Thymus (tissue), 11 donors: Measurements from ENCODE around the gene KNOP1. TPM values are rescaled to one million over a fixed set of nuclear protein-coding genes. Genes with fewer than 3 reads are reported as not detected.

ENCODE experiments used
- DNase-seq, 9 donors: peaks; one replicate each; pipeline ENCODE4 v3.0.0-alpha.2; 2013; ENCODE audit warnings: low spot score in 9 of 9, low read depth in 6 of 9, missing footprints in 1 of 9
- H3K27ac ChIP-seq, 2 donors: one replicate each; pipeline ENCODE4 v1.5.1; 2013; ENCODE audit warnings: control low read depth in 1 of 2, low read depth in 1 of 2, low read length in 1 of 2, mild to moderate bottlenecking in 1 of 2, moderate library complexity in 1 of 2
- H3K27me3 ChIP-seq, 2 donors: one replicate each; pipeline ENCODE4 v1.5.1; 2013; ENCODE audit warnings: low read length in 1 of 2; ENCODE audit not compliant: control insufficient read depth in 2 of 2, insufficient read depth in 1 of 2
- H3K36me3 ChIP-seq, 2 donors: one replicate each; pipeline ENCODE4 v1.5.1; 2013; ENCODE audit warnings: low read length in 1 of 2, mild to moderate bottlenecking in 1 of 2, moderate library complexity in 1 of 2; ENCODE audit not compliant: control insufficient read depth in 2 of 2, insufficient read depth in 2 of 2
- H3K4me1 ChIP-seq, 2 donors: one replicate each; pipeline ENCODE4 v1.5.1; 2013; ENCODE audit warnings: low read length in 2 of 2; ENCODE audit not compliant: control insufficient read depth in 2 of 2, insufficient read depth in 2 of 2
- H3K4me3 ChIP-seq, 2 donors: one replicate each; pipeline ENCODE4 v1.5.1; 2013; ENCODE audit warnings: low read length in 2 of 2, control low read depth in 1 of 2, mild to moderate bottlenecking in 1 of 2
- H3K9me3 ChIP-seq, 2 donors: one replicate each; pipeline ENCODE4 v1.5.1; 2013; ENCODE audit warnings: low read length in 1 of 2, mild to moderate bottlenecking in 1 of 2; ENCODE audit not compliant: control insufficient read depth in 2 of 2, insufficient read depth in 1 of 2
- WGBS: extraction: QIAGEN DNeasy Blood & Tissue Kit; methylation state at CpG from one replicate; pipeline ENCODE4 v1.1.7; 2013; 5-methylcytosine and 5-hydroxymethylcytosine counted together
- polyA plus RNA-seq: library from polyadenylated mRNA; stranded (reverse); fragments of 200-250 nt; gene quantifications from one replicate; pipeline ENCODE4 v1.2.3, GENCODE V29; 2013
- total RNA-seq: library from RNA; stranded (reverse); fragments of 120-200 nt; gene quantifications from one replicate; pipeline ENCODE4 v1.2.4, GENCODE V29; 2013
- donor health status: healthy.

KNOP1 gene
- total and polyA plus RNA-seq, 2 donors, result 10.0 to 16.4 TPM

DNA sequence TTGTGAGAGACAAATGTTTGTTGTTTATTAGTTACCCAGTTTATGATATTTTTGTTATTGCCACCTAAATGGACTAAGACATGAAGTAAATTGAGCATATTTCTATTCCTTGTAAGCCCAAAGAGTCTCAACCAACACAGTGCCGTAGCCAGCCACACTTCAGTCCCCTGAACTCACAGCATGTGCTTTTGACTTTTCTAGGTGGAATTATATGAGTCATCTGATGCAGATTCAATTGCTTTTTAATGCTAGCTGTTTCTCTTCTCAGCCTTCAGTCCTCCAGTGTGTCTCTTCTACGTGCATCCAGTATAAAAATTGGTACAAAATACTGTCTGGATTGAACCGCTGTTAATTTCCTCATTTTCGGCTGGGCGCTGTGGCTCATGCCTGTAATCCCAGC is 39.0 kb upstream of the KNOP1 start:
- WGBS, result 96% methylated on average over 5 of the region's 5 CpGs
- Histone ChIP-seq H3K27me3 (no peaks in the 10 kb centered on the region), H3K27ac (no peak overlapping the region), H3K9me3 (no peaks in the 10 kb centered on the region), H3K4me3 (no peak overlapping the region), H3K4me1 (no peaks in the 10 kb centered on the region), H3K36me3 (no peaks in the 10 kb centered on the region)
- no peak for DNase-seq

DNA sequence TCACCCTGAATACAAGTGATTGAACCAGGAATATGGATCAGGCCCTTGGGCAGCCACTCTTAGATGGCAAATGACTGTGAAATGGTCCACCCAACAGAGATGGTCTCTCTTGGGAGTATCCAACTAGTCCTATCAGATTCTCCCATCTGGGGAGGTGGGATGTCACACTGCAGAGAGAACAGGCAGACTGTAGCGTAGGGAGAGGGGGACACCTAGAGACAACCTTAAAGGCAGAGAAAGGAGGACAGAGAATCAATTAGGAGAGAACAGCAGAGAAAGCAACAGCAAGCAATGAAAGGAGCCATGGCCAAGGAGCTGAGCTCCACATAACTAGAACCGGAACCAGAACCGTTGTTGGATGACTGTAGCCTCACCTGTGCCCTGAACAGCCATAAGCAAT is 37.2 kb upstream of the KNOP1 start:
- 97% methylated on average over 3 of the region's 3 CpGs for WGBS

GRCh38 chr16:19754644-19755036 is 36.6 kb upstream of the KNOP1 start:
- H3K4me1 ChIP-seq, result no peaks in the 10 kb centered on the region
- WGBS, result 94% methylated on average over 1 of the region's 1 CpG
- no peak overlapping the region for H3K4me3 ChIP-seq
- H3K27ac ChIP-seq, result no peak overlapping the region
- no peak for DNase-seq
- no peaks in the 10 kb centered on the region for H3K27me3 ChIP-seq
- no peaks in the 10 kb centered on the region for H3K9me3 ChIP-seq
- H3K36me3 ChIP-seq, result no peaks in the 10 kb centered on the region

More for the DNA sequence above, 37.2 kb upstream of the KNOP1 start:
- DNase-seq, result no peak
- Histone ChIP-seq H3K27me3 (no peaks in the 10 kb centered on the region), H3K4me1 (no peaks in the 10 kb centered on the region), H3K36me3 (no peaks in the 10 kb centered on the region), H3K9me3 (no peaks in the 10 kb centered on the region), H3K27ac (no peak overlapping the region), H3K4me3 (no peak overlapping the region)

GRCh38 chr16:19753815-19754643 is 36.0 kb upstream of the KNOP1 start:
- Histone ChIP-seq H3K4me3 (no peak overlapping the region), H3K36me3 (no peaks in the 10 kb centered on the region), H3K27ac (no peak overlapping the region), H3K4me1 (no peaks in the 10 kb centered on the region), H3K27me3 (no peaks in the 10 kb centered on the region), H3K9me3 (no peaks in the 10 kb centered on the region)
- 94% methylated on average over 12 of the region's 12 CpGs for WGBS
- DNase-seq, result no peak

DNA sequence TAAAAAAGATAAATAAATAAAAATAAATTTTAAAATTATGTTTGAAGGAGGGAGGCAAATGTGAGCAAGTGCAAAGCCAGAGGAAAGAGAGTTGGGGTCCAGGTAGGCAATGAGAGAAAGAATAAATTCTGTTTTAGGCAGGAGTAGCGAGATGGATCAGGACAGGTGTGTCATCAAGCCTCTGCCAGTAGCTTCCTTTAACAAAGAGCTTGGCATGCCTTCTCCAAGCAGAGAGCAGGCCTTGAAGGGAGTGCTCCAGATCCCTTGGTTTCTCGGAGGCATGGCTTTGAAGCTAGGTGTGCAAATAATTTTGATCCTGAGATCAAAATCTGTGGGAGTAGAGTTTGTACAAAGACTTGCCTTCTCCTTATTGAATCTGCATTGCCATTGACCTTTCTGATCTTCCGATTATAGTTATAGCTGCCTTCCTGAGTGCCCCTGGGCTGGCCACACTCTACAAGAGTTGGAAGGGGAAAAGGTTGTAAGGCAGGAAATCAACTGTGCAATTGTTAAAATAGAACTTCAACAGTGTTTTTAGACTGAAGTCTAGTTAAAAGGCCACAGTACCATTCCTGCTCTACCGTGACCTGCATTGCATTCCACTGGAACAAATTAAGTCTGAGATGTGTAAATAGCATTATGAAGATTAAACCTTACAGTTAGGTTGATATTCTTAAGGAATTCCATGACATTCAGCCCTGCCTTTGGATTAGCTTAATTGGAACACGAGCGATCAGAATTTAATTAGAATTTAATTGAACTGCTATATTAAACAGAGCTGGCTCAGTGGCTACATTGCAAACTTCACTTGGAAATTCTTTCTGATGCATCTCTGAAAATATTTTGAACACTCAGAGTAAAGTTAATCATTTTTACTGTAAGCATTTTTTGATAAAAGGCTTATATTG is 33.7 kb upstream of the KNOP1 start:
- Histone ChIP-seq H3K4me1 (no peaks in the 10 kb centered on the region), H3K27ac (no peak overlapping the region), H3K9me3 (no peaks in the 10 kb centered on the region), H3K4me3 (no peak overlapping the region), H3K27me3 (no peaks in the 10 kb centered on the region), H3K36me3 (no peaks in the 10 kb centered on the region)
- 97% methylated on average over 6 of the region's 6 CpGs for WGBS
- DNase-seq, result no peak

GRCh38 chr16:19749571-19750080 is 31.6 kb upstream of the KNOP1 start:
- DNase-seq, result no peak
- Histone ChIP-seq H3K36me3 (no peaks in the 10 kb centered on the region), H3K27ac (no peak overlapping the region), H3K4me3 (no peak overlapping the region), H3K27me3 (no peaks in the 10 kb centered on the region), H3K9me3 (no peaks in the 10 kb centered on the region), H3K4me1 (no peaks in the 10 kb centered on the region)
- 97% methylated on average over 4 of the region's 4 CpGs for WGBS

DNA sequence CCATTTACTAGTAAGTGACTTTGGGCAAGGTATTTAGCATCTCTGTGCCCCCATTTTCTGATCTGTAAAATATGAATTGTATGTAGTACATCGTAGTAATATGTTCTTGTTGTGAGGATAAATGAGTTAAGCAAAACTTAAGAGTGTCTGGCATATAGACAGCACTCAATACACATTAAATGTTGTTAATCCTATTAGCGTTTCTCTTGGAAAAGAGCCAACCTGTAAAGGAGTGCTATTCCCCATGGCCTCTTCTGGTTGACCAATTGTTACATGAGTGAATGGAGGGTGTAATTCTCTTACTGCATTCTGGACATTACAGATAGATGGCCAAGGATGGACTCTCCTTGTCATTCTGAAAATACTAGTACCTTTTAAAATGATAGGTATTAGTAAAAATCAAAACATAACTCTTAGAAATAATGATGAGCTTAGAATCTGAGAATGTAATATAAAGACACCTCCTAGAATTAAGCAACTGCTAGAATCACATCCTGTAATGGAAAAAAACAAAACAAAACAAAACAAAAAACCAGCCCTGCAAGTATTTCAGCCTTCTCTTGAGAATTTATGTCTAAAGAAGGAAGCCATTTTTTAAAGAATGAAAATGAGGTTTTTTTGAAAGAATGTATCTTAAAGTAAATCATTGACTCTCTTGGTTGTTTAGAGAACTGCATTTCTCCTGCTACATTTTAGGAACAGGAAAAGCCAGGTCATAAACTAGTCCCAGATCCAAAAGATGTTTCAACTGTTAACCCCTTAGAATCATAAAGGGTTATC is 30.6 kb upstream of the KNOP1 start:
- Histone ChIP-seq H3K9me3 (no peaks in the 10 kb centered on the region), H3K27ac (no peak overlapping the region), H3K27me3 (no peaks in the 10 kb centered on the region), H3K4me3 (no peak overlapping the region), H3K4me1 (no peaks in the 10 kb centered on the region), H3K36me3 (no peaks in the 10 kb centered on the region)
- DNase-seq, result no peak
- 90% methylated on average over 2 of the region's 2 CpGs for WGBS

- H3K36me3 ChIP-seq, result no peaks in the 10 kb centered on the region
- no peak overlapping the region for H3K27ac ChIP-seq
- no peak for DNase-seq
- no peaks in the 10 kb centered on the region for H3K27me3 ChIP-seq
- no peak overlapping the region for H3K4me3 ChIP-seq
- WGBS, result 52% methylated on average over 4 of the region's 4 CpGs
- H3K4me1 ChIP-seq, result no peaks in the 10 kb centered on the region
- no peaks in the 10 kb centered on the region for H3K9me3 ChIP-seq
Observed at GRCh38 chr16:19746561-19746960, 28.5 kb upstream of the KNOP1 start.
